HepG2 (cell line): ENCODE measurements around the gene ANKHD1. TPM values are rescaled to one million over a fixed set of nuclear protein-coding genes. Genes with fewer than 3 reads are reported as not detected.

Source experiments
- ATAC-seq: fragments of 200-7000 bp; cut with Tn5 transposase; 3 replicates; pipeline ENCODE4 v1.9.1; 2020; ENCODE audit warnings: mild to moderate bottlenecking, moderate library complexity
- BruUV-seq: library from RNA; stranded (reverse); fragments of 400-500 nt; replicated peaks from 2 replicates; lab custom pipeline; 2021; lab: Mats Ljungman, UMichigan
- CTCF ChIA-PET: fragments of 300-600 bp; formaldehyde crosslinking; extraction: SDS; loops from one replicate; lab custom pipeline; 2021; ENCODE audit warnings: low total read pairs, inconsistent platforms, low intra/inter-chr PET ratio; lab: Yijun Ruan, JAX
- POLR2A ChIA-PET: fragments of 350-600 bp; sonication (Branson Sonifier 250); formaldehyde crosslinking; loops from one replicate; lab custom pipeline; 2020; ENCODE audit warnings: antibody characterized with exemption, inconsistent platforms; lab: Yijun Ruan, JAX
- DNase-seq: peaks from one replicate; pipeline ENCODE4 v3.0.0-alpha.2; 2015; ENCODE audit warnings: low spot score
- FAIRE-seq: peaks from 3 replicates; lab custom pipeline; 2011; peaks lifted over from hg19 to GRCh38; lab: Jason Lieb, UNC
- H2AFZ ChIP-seq: one replicate; pipeline ENCODE4 v1.6.1; 2011; ENCODE audit warnings: low read length, inconsistent platforms
- H3K27ac ChIP-seq: fragments of 300-600 bp; 3 replicates; pipeline ENCODE4 v1.8.0; 2011; ENCODE audit warnings: mixed run types, mild to moderate bottlenecking, mixed read lengths, low read length, inconsistent platforms; ENCODE audit not compliant: insufficient read depth; ENCODE audit errors: extremely low read length
- H3K27me3 ChIP-seq, 2 experiments: fragments of 200-600 bp in 1 of 2; 2 replicates in 1 of 2; 3 replicates in 1 of 2; pipeline versions ENCODE4 v1.6.0 to v1.8.0; 2011; ENCODE audit warnings: low read length in 2 of 2, mild to moderate bottlenecking in 2 of 2, moderate library complexity in 2 of 2, inconsistent platforms in 1 of 2; ENCODE audit not compliant: insufficient read depth in 2 of 2, control insufficient read depth in 1 of 2
- H3K36me3 ChIP-seq, 2 experiments: fragments of 200-600 bp in 1 of 2; replicated peaks in 1 of 2; 2 replicates in 1 of 2; 3 replicates in 1 of 2; pipeline versions ENCODE4 v1.5.1 to v1.8.0; 2011; ENCODE audit warnings: low read length in 2 of 2, inconsistent platforms in 1 of 2; ENCODE audit not compliant: insufficient read depth in 2 of 2, control insufficient read depth in 1 of 2
- H3K4me1 ChIP-seq: 2 replicates; pipeline ENCODE4 v1.5.1; 2012; ENCODE audit warnings: low read length, inconsistent platforms; ENCODE audit not compliant: insufficient read depth
- H3K4me2 ChIP-seq: 2 replicates; pipeline ENCODE4 v1.6.0; 2011; ENCODE audit warnings: low read depth, low read length, inconsistent platforms
- H3K4me3 ChIP-seq, 3 experiments: fragments of 200-600 bp in 1 of 3; sonication (generic), shearing (Covaris generic) in 1 of 3; replicated peaks in 1 of 3; 2 replicates each; pipeline ENCODE4 v1.5.1; 2011 to 2016; ENCODE audit warnings: low read length in 3 of 3, inconsistent platforms in 2 of 3, low read depth in 2 of 3, mild to moderate bottlenecking in 2 of 3, control low read depth in 1 of 3, mixed read lengths in 1 of 3; ENCODE audit not compliant: insufficient read depth in 1 of 3
- H3K79me2 ChIP-seq: one replicate; pipeline ENCODE4 v1.6.1; 2011; ENCODE audit warnings: low read length, inconsistent platforms; ENCODE audit not compliant: insufficient read depth
- H3K9ac ChIP-seq: 2 replicates; pipeline ENCODE4 v1.6.0; 2011; ENCODE audit warnings: mild to moderate bottlenecking, low read depth, low read length, inconsistent platforms; ENCODE audit not compliant: insufficient read depth
- H3K9me3 ChIP-seq: 2 replicates; pipeline ENCODE4 v1.5.1; 2012; ENCODE audit warnings: mild to moderate bottlenecking, low read length
- H4K20me1 ChIP-seq: 2 replicates; pipeline ENCODE4 v1.6.0; 2011; ENCODE audit warnings: inconsistent platforms, mild to moderate bottlenecking, low read length, moderate library complexity; ENCODE audit not compliant: insufficient read depth
- AGO2 ChIP-seq: fragments of 200-400 bp; formaldehyde crosslinking; optimal IDR thresholded peaks from 2 replicates; pipeline ENCODE3; 2017; ENCODE audit warnings: mild to moderate bottlenecking, low read depth, low read length, moderate library complexity
- ARID2 ChIP-seq: sonication (generic); formaldehyde crosslinking; IDR thresholded peaks from 2 replicates; pipeline ENCODE4 v1.8.1; 2022; ENCODE audit warnings: mild to moderate bottlenecking, missing genetic modification reagents, borderline replicate concordance
- GFI1 ChIP-seq: sonication (generic); formaldehyde crosslinking; IDR thresholded peaks from 2 replicates; pipeline ENCODE4 v1.5.0; 2020; ENCODE audit warnings: missing genetic modification reagents, mild to moderate bottlenecking, borderline replicate concordance
- GPN1 ChIP-seq: sonication (generic); formaldehyde crosslinking; IDR thresholded peaks from 2 replicates; pipeline ENCODE4 v1.5.1; 2020; ENCODE audit warnings: missing genetic modification reagents, borderline replicate concordance
- RFXANK ChIP-seq: IDR thresholded peaks from 2 replicates; pipeline ENCODE4 v1.6.1; 2016
- SATB2 ChIP-seq: sonication (generic); formaldehyde crosslinking; IDR thresholded peaks from 2 replicates; pipeline ENCODE4 v1.5.0; 2020; ENCODE audit warnings: missing genetic modification reagents
- WGBS: methylation state at CpG from one replicate; pipeline ENCODE4 v1.1.6; 2017; ENCODE audit warnings: low lambda C conversion rate; 5-methylcytosine and 5-hydroxymethylcytosine counted together
- in situ Hi-C: cut with HindIII; loops from 2 replicates; pipeline ENCODE4 v1.10.0; 2017; ENCODE audit warnings: low pct_unique_long_range_greater_than_20kb; ENCODE audit not compliant: extremely low pct_ligation_motif_present
- intact Hi-C: fragments of 100-400 bp; cut with micrococcal nuclease; formaldehyde crosslinking; loops from one replicate; pipeline ENCODE4 v1.10.0; 2022; ENCODE audit not compliant: unreplicated experiment
- polyA plus RNA-seq, 8 experiments: library from polyadenylated mRNA; depleted of rRNA in 3 of 8; stranded (reverse) in 7 of 8; unstranded in 1 of 8; fragments of >200 nt; fragmentation: Illumina TruSeq in 4 of 8; extraction: Trizol in 4 of 8; gene quantifications; 2 replicates each; pipeline versions ENCODE4 v1.2.1 to v1.2.3, GENCODE V29; 2011 to 2016; ENCODE audit warnings: low read depth in 4 of 8, missing spikeins in 1 of 8, mixed read lengths in 1 of 8; ENCODE audit not compliant: insufficient read depth in 1 of 8
- total RNA-seq, 5 experiments: library from RNA; depleted of rRNA; stranded (reverse); fragments of >200 nt; fragmentation: Illumina TruSeq; extraction: Trizol; gene quantifications; 2 replicates each; pipeline ENCODE4 v1.2.3, GENCODE V29; 2016; ENCODE audit warnings: low read depth in 1 of 5
- TF ChIP-seq, protein P1 (sequence below): sonication (generic); formaldehyde crosslinking; IDR thresholded peaks from 2 replicates; pipeline ENCODE4 v1.8.0; 2022; ENCODE audit warnings: mild to moderate bottlenecking, missing genetic modification reagents, borderline replicate concordance
- TF ChIP-seq, protein P2 (sequence below): IDR thresholded peaks from 2 replicates; pipeline ENCODE4 v1.6.1; 2012; ENCODE audit warnings: low read depth, low read length, improper control_type of control experiment
- TF ChIP-seq, protein P3 (sequence below): sonication (generic); formaldehyde crosslinking; conservative IDR thresholded peaks from 2 replicates; pipeline ENCODE4 v1.4.0; 2020; ENCODE audit warnings: missing genetic modification reagents
- TF ChIP-seq, protein P4 (sequence below): sonication (generic); formaldehyde crosslinking; IDR thresholded peaks from 2 replicates; pipeline ENCODE4 v1.4.0; 2020; ENCODE audit warnings: missing genetic modification reagents, borderline replicate concordance

Gene ANKHD1
- total and polyA plus RNA-seq, 2 of the 13 experiments (the other 11 are each of a cell fraction or from before 2014, with no cell fraction given): 69.9 to 82.0 TPM

DNA sequence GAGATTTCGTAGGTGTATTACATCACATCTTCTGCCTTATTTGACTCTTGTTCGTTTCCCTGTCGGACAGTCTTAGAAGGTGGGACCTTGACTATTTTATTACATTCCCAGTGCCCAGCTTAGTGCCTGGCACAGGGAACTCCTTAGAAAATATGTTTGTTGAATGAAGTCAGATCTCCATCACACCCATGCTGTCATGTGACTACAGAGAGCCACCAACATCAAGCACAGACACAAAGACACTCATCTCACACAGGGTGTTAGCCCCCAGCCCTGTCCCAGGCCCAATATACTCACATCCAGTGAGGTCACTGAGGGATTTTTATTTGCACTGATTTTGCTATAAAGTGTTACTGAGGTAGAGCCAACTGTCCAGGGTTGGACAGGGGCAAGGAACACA is 156.3 kb downstream of the ANKHD1 start:
- FAIRE-seq (no peak), DNase-seq (no peak), ATAC-seq (no peak)
- ChIA-PET POLR2A (interaction anchor here (1.0 to 3.3 kb wide), 14 partner anchors 9 to 168 kb away, joined by 3 to 70 read pairs (median 7); partner anchors contain the start of genes EIF4EBP3, HARS1, HARS2 and IK), CTCF (no interaction called here)
- intact Hi-C loops (loop anchor here (5.0 kb wide), 1 partner anchor 159 kb away; no protein-coding TSS in a partner anchor), in situ Hi-C loops (no loop called here)
- Histone ChIP-seq H3K79me2 (peaks cover 36% of the 10 kb centered on the region), H3K4me3 (peak overlapping the region; percentile 80 to 96 (median 84)), H2AFZ (no peak overlapping the region), H3K27ac (peak overlapping the region; percentile 55), H3K9ac (peak overlapping the region; percentile 85), H3K9me3 (no peaks in the 10 kb centered on the region), H3K36me3 (peaks cover 0 to 2% of the 10 kb centered on the region in 2 experiments; a peak in 2 of 5 replicates), H4K20me1 (no peaks in the 10 kb centered on the region; the same call in 1 of the 2 replicates), H3K27me3 (no peaks in the 10 kb centered on the region), H3K4me2 (peak overlapping the region; percentile 97), H3K4me1 (peaks cover 37% of the 10 kb centered on the region)
- WGBS: 68% methylated on average over 3 of the region's 3 CpGs
- no TSS peak for BruUV-seq
- TF ChIP-seq SATB2 (CRISPR knock-in tag) (no peak), ARID2 (CRISPR knock-in tag) (0 out of 2 replicates have a peak, but pooled peaks have one; percentile 15), GPN1 (CRISPR knock-in tag) (no peak), AGO2 (no peak), GFI1 (CRISPR knock-in tag) (no peak), RFXANK (CRISPR knock-in tag) (no peak)
- TF ChIP-seq, protein P1, sequence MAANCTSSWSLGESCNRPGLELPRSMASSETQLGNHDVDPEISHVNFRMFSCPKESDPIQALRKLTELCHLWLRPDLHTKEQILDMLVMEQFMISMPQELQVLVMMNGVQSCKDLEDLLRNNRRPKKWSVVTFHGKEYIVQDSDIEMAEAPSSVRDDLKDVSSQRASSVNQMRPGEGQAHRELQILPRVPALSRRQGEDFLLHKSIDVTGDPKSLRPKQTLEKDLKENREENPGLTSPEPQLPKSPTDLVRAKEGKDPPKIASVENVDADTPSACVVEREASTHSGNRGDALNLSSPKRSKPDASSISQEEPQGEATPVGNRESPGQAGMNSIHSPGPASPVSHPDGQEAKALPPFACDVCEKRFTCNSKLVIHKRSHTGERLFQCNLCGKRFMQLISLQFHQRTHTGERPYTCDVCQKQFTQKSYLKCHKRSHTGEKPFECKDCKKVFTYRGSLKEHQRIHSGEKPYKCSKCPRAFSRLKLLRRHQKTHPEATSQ (CRISPR knock-in tag): no peak
- TF ChIP-seq, protein P2, sequence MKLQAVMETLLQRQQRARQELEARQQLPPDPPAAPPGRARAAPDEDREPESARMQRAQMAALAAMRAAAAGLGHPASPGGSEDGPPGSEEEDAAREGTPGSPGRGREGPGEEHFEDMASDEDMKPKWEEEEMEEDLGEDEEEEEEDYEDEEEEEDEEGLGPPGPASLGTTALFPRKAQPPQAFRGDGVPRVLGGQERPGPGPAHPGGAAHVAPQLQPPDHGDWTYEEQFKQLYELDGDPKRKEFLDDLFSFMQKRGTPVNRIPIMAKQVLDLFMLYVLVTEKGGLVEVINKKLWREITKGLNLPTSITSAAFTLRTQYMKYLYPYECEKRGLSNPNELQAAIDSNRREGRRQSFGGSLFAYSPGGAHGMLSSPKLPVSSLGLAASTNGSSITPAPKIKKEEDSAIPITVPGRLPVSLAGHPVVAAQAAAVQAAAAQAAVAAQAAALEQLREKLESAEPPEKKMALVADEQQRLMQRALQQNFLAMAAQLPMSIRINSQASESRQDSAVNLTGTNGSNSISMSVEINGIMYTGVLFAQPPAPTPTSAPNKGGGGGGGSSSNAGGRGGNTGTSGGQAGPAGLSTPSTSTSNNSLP: no peak
- TF ChIP-seq, protein P3, sequence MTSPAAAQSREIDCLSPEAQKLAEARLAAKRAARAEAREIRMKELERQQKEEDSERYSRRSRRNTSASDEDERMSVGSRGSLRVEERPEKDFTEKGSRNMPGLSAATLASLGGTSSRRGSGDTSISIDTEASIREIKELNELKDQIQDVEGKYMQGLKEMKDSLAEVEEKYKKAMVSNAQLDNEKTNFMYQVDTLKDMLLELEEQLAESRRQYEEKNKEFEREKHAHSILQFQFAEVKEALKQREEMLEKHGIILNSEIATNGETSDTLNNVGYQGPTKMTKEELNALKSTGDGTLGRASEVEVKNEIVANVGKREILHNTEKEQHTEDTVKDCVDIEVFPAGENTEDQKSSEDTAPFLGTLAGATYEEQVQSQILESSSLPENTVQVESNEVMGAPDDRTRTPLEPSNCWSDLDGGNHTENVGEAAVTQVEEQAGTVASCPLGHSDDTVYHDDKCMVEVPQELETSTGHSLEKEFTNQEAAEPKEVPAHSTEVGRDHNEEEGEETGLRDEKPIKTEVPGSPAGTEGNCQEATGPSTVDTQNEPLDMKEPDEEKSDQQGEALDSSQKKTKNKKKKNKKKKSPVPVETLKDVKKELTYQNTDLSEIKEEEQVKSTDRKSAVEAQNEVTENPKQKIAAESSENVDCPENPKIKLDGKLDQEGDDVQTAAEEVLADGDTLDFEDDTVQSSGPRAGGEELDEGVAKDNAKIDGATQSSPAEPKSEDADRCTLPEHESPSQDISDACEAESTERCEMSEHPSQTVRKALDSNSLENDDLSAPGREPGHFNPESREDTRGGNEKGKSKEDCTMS (CRISPR knock-in tag): no peak
- TF ChIP-seq, protein P4, sequence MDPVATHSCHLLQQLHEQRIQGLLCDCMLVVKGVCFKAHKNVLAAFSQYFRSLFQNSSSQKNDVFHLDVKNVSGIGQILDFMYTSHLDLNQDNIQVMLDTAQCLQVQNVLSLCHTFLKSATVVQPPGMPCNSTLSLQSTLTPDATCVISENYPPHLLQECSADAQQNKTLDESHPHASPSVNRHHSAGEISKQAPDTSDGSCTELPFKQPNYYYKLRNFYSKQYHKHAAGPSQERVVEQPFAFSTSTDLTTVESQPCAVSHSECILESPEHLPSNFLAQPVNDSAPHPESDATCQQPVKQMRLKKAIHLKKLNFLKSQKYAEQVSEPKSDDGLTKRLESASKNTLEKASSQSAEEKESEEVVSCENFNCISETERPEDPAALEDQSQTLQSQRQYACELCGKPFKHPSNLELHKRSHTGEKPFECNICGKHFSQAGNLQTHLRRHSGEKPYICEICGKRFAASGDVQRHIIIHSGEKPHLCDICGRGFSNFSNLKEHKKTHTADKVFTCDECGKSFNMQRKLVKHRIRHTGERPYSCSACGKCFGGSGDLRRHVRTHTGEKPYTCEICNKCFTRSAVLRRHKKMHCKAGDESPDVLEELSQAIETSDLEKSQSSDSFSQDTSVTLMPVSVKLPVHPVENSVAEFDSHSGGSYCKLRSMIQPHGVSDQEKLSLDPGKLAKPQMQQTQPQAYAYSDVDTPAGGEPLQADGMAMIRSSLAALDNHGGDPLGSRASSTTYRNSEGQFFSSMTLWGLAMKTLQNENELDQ: no peak
